HepG2 (cell line): ENCODE measurements around the gene CD79A. TPM values are rescaled to one million over a fixed set of nuclear protein-coding genes. Genes with fewer than 3 reads are reported as not detected.
A peak's percentile ranks its signal among the peaks of the same experiment; 100 is the strongest.

Experiments used
- ATAC-seq: fragments of 200-7000 bp; cut with Tn5 transposase; 3 replicates; pipeline ENCODE4 v1.9.1; 2020; ENCODE audit warnings: mild to moderate bottlenecking, moderate library complexity
- BruUV-seq: library from RNA; stranded (reverse); fragments of 400-500 nt; replicated peaks from 2 replicates; lab custom pipeline; 2021; lab: Mats Ljungman, UMichigan
- CTCF ChIA-PET: fragments of 300-600 bp; formaldehyde crosslinking; extraction: SDS; loops from one replicate; lab custom pipeline; 2021; ENCODE audit warnings: low total read pairs, inconsistent platforms, low intra/inter-chr PET ratio; lab: Yijun Ruan, JAX
- POLR2A ChIA-PET: fragments of 350-600 bp; sonication (Branson Sonifier 250); formaldehyde crosslinking; loops from one replicate; lab custom pipeline; 2020; ENCODE audit warnings: antibody characterized with exemption, inconsistent platforms; lab: Yijun Ruan, JAX
- DNase-seq: peaks from one replicate; pipeline ENCODE4 v3.0.0-alpha.2; 2015; ENCODE audit warnings: low spot score
- FAIRE-seq: peaks from 3 replicates; lab custom pipeline; 2011; peaks lifted over from hg19 to GRCh38; lab: Jason Lieb, UNC
- H2AFZ ChIP-seq: one replicate; pipeline ENCODE4 v1.6.1; 2011; ENCODE audit warnings: low read length, inconsistent platforms
- H3K27ac ChIP-seq: fragments of 300-600 bp; 3 replicates; pipeline ENCODE4 v1.8.0; 2011; ENCODE audit warnings: mixed run types, mild to moderate bottlenecking, mixed read lengths, low read length, inconsistent platforms; ENCODE audit not compliant: insufficient read depth; ENCODE audit errors: extremely low read length
- H3K27me3 ChIP-seq, 2 experiments: fragments of 200-600 bp in 1 of 2; 2 replicates in 1 of 2; 3 replicates in 1 of 2; pipeline versions ENCODE4 v1.6.0 to v1.8.0; 2011; ENCODE audit warnings: low read length in 2 of 2, mild to moderate bottlenecking in 2 of 2, moderate library complexity in 2 of 2, inconsistent platforms in 1 of 2; ENCODE audit not compliant: insufficient read depth in 2 of 2, control insufficient read depth in 1 of 2
- H3K36me3 ChIP-seq, 2 experiments: fragments of 200-600 bp in 1 of 2; replicated peaks in 1 of 2; 2 replicates in 1 of 2; 3 replicates in 1 of 2; pipeline versions ENCODE4 v1.5.1 to v1.8.0; 2011; ENCODE audit warnings: low read length in 2 of 2, inconsistent platforms in 1 of 2; ENCODE audit not compliant: insufficient read depth in 2 of 2, control insufficient read depth in 1 of 2
- H3K4me1 ChIP-seq: 2 replicates; pipeline ENCODE4 v1.5.1; 2012; ENCODE audit warnings: low read length, inconsistent platforms; ENCODE audit not compliant: insufficient read depth
- H3K4me2 ChIP-seq: 2 replicates; pipeline ENCODE4 v1.6.0; 2011; ENCODE audit warnings: low read depth, low read length, inconsistent platforms
- H3K4me3 ChIP-seq, 3 experiments: fragments of 200-600 bp in 1 of 3; sonication (generic), shearing (Covaris generic) in 1 of 3; replicated peaks in 1 of 3; 2 replicates each; pipeline ENCODE4 v1.5.1; 2011 to 2016; ENCODE audit warnings: low read length in 3 of 3, inconsistent platforms in 2 of 3, low read depth in 2 of 3, mild to moderate bottlenecking in 2 of 3, control low read depth in 1 of 3, mixed read lengths in 1 of 3; ENCODE audit not compliant: insufficient read depth in 1 of 3
- H3K79me2 ChIP-seq: one replicate; pipeline ENCODE4 v1.6.1; 2011; ENCODE audit warnings: low read length, inconsistent platforms; ENCODE audit not compliant: insufficient read depth
- H3K9ac ChIP-seq: 2 replicates; pipeline ENCODE4 v1.6.0; 2011; ENCODE audit warnings: mild to moderate bottlenecking, low read depth, low read length, inconsistent platforms; ENCODE audit not compliant: insufficient read depth
- H3K9me3 ChIP-seq: 2 replicates; pipeline ENCODE4 v1.5.1; 2012; ENCODE audit warnings: mild to moderate bottlenecking, low read length
- H4K20me1 ChIP-seq: 2 replicates; pipeline ENCODE4 v1.6.0; 2011; ENCODE audit warnings: inconsistent platforms, mild to moderate bottlenecking, low read length, moderate library complexity; ENCODE audit not compliant: insufficient read depth
- FOXC1 ChIP-seq: sonication (generic); formaldehyde crosslinking; IDR thresholded peaks from 2 replicates; pipeline ENCODE4 v1.8.0; 2022; ENCODE audit warnings: mild to moderate bottlenecking, missing genetic modification reagents, borderline replicate concordance
- FOXK1 ChIP-seq: sonication (generic); formaldehyde crosslinking; IDR thresholded peaks from 2 replicates; pipeline ENCODE4 v1.4.0; 2020; ENCODE audit warnings: low read depth, missing genetic modification reagents, borderline replicate concordance
- RBFOX2 ChIP-seq: fragments of 200-400 bp; formaldehyde crosslinking; IDR thresholded peaks from 2 replicates; pipeline ENCODE4 v1.6.1; 2017; ENCODE audit warnings: low read depth, mild to moderate bottlenecking, low read length
- ZNF335 ChIP-seq: sonication (generic); formaldehyde crosslinking; IDR thresholded peaks from 2 replicates; pipeline ENCODE4 v1.4.0; 2020; ENCODE audit warnings: missing genetic modification reagents
- WGBS: methylation state at CpG from one replicate; pipeline ENCODE4 v1.1.6; 2017; ENCODE audit warnings: low lambda C conversion rate; 5-methylcytosine and 5-hydroxymethylcytosine counted together
- in situ Hi-C: cut with HindIII; loops from 2 replicates; pipeline ENCODE4 v1.10.0; 2017; ENCODE audit warnings: low pct_unique_long_range_greater_than_20kb; ENCODE audit not compliant: extremely low pct_ligation_motif_present
- intact Hi-C: fragments of 100-400 bp; cut with micrococcal nuclease; formaldehyde crosslinking; loops from one replicate; pipeline ENCODE4 v1.10.0; 2022; ENCODE audit not compliant: unreplicated experiment
- polyA plus RNA-seq, 8 experiments: library from polyadenylated mRNA; depleted of rRNA in 3 of 8; stranded (reverse) in 7 of 8; unstranded in 1 of 8; fragments of >200 nt; fragmentation: Illumina TruSeq in 4 of 8; extraction: Trizol in 4 of 8; gene quantifications; 2 replicates each; pipeline versions ENCODE4 v1.2.1 to v1.2.3, GENCODE V29; 2011 to 2016; ENCODE audit warnings: low read depth in 4 of 8, missing spikeins in 1 of 8, mixed read lengths in 1 of 8; ENCODE audit not compliant: insufficient read depth in 1 of 8
- total RNA-seq, 5 experiments: library from RNA; depleted of rRNA; stranded (reverse); fragments of >200 nt; fragmentation: Illumina TruSeq; extraction: Trizol; gene quantifications; 2 replicates each; pipeline ENCODE4 v1.2.3, GENCODE V29; 2016; ENCODE audit warnings: low read depth in 1 of 5

The CD79A gene
- total and polyA plus RNA-seq, 2 of the 13 experiments (the other 11 are each of a cell fraction or from before 2014, with no cell fraction given) = 0.24 to 0.33 TPM

DNA sequence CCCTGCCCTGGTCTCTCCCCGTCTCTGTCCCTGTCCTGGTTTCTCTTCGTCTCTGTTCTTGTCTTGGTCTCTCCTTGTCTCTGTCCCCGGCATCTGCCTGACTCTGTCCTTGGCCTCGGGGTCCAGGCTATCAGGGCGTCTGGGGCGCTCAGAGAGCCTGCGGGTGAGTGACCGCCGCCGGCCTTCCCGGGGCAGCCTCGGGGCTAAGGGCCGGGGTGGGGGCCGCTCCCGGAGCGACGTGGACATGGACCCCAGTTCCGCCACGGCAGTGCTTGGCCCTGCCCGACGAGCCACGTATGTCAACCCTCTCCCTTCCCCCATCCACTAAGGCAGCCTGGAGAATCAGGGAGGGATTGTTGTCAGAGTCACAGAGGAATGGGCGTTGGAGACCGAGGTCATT, 20.7 kb downstream of the CD79A start:
- Histone ChIP-seq H3K4me1 (peaks cover 5% of the 10 kb centered on the region), H3K4me3 (no peak overlapping the region), H2AFZ (no peak overlapping the region), H3K27ac (no peak overlapping the region), H3K36me3 (peaks cover 26 to 35% of the 10 kb centered on the region in 2 experiments), H3K4me2 (no peak overlapping the region), H3K27me3 (no peaks in the 10 kb centered on the region), H3K9ac (no peak overlapping the region)
- DNase-seq = no peak
- no peak for ATAC-seq
- TSS peak; percentile 53 for BruUV-seq
- ChIA-PET CTCF (no interaction called here), POLR2A (no interaction called here)
- in situ Hi-C loops = no loop called here
- WGBS = 97% methylated on average over 17 of the region's 24 CpGs
- no peak for FAIRE-seq
- TF ChIP-seq RBFOX2 (0 out of 2 replicates have a peak, but pooled peaks have one; percentile 24), FOXC1 (CRISPR knock-in tag) (no peak)
- TF ChIP-seq, all 625 proteins: peak for 1
- H4K20me1 ChIP-seq = no peaks in the 10 kb centered on the region
- H3K79me2 ChIP-seq = no peaks in the 10 kb centered on the region
- intact Hi-C loops = no loop called here
- H3K9me3 ChIP-seq = no peaks in the 10 kb centered on the region

DNA sequence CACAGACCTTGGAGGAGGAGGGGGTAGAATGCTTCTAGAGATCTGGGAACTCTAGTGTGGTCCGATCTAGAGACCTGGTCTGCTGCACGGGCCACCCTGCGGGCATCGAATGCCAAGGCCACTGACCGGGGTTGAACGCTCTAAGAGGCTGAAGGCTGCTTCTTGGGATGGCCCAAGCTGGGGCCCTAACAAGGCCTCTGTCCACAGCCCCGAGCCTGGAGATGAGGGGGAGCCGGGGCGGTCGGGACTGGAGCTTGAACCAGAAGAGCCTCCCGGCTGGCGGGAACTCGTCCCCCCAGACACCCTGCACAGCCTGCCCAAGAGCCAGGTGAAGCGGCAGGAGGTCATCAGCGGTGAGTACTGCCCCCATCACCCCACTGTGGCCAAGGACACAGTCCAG, 21.2 kb downstream of the CD79A start:
- no peak for TF ChIP-seq ZNF335 (CRISPR knock-in tag)
- TF ChIP-seq RBFOX2 = 0 out of 2 replicates have a peak, but pooled peaks have one; percentile 30
- TF ChIP-seq FOXK1 (CRISPR knock-in tag) = no peak
- Histone ChIP-seq H3K27ac (no peak overlapping the region), H3K4me3 (no peak overlapping the region), H3K4me2 (no peak overlapping the region), H3K9ac (no peak overlapping the region), H3K36me3 (peaks cover 27 to 39% of the 10 kb centered on the region in 2 experiments), H2AFZ (no peak overlapping the region), H3K4me1 (peaks cover 7% of the 10 kb centered on the region), H3K79me2 (no peaks in the 10 kb centered on the region), H3K27me3 (no peaks in the 10 kb centered on the region), H4K20me1 (no peaks in the 10 kb centered on the region), H3K9me3 (no peaks in the 10 kb centered on the region)
- ChIA-PET CTCF (no interaction called here), POLR2A (no interaction called here)
- no TSS peak for BruUV-seq
- 100% methylated on average over 1 of the region's 15 CpGs for WGBS
- ATAC-seq (no peak), FAIRE-seq (no peak), DNase-seq (no peak)
- in situ Hi-C loops (no loop called here), intact Hi-C loops (no loop called here)
